ENCODE measurements around the gene EID3. TPM values are rescaled to one million over a fixed set of nuclear protein-coding genes. Genes with fewer than 3 reads are reported as not detected.
"Not testable (repeated sequence)": the region's sequence is repeated elsewhere in the genome, so short reads cannot be mapped to it uniquely, and the experiment has no call there.

Gene EID3
- total RNA-seq, 4 donors from 2014 or later: 6.2 to 24.9 (median 15.0) TPM

- H3K4me1 ChIP-seq: peaks cover 4 to 86% (median 16%) of the 10 kb centered on the region in 3 donors
- peaks cover 0 to 71% of the 10 kb centered on the region in 2 donors for H3K36me3 ChIP-seq
- no peak overlapping the region for H3K4me3 ChIP-seq
- H3K9me3 ChIP-seq: no peaks in the 10 kb centered on the region
- ATAC-seq: no peak
- TF ChIP-seq CTCF (IDR thresholded peaks at IDR 0.05): no peak
- TF ChIP-seq EP300 (IDR thresholded peaks at IDR 0.05): no peak
- H3K27ac ChIP-seq: peak overlapping the region in 2 of 4 donors; percentile 30 to 35
- 73 to 91% methylated on average over 2 to 7 of the region's 12 CpGs for WGBS, 2 donors (ENCODE audit: low coverage in 1 of 2)
- H3K27me3 ChIP-seq: no peaks in the 10 kb centered on the region
Observed at GRCh38 chr12:104292872-104293794, 10.4 kb upstream of the EID3 start.

GRCh38 chr12:104294158-104294859 lies 9.2 kb upstream of the EID3 start:
- Histone ChIP-seq H3K27ac (peak overlapping the region in 3 of 4 donors; percentile 4 to 53 (median 8)), H3K36me3 (peaks cover 0 to 81% of the 10 kb centered on the region in 2 donors), H3K4me1 (peaks cover 4 to 96% (median 17%) of the 10 kb centered on the region in 3 donors)
- 53 to 75% methylated on average over 3 to 10 of the region's 17 CpGs for WGBS, 2 donors (ENCODE audit: low coverage in 1 of 2)
- peak in 1 of 4 experiments; percentile 27 for TF ChIP-seq CTCF (IDR thresholded peaks at IDR 0.05)
- H3K9me3 ChIP-seq, ATAC-seq, H3K4me3 ChIP-seq, H3K27me3 ChIP-seq: not testable (repeated sequence)

GRCh38 chr12:104294927-104295668 lies 8.4 kb upstream of the EID3 start:
- 66 to 67% methylated on average over 6 to 9 of the region's 9 CpGs for WGBS, 2 donors (ENCODE audit: low coverage in 1 of 2)
- Histone ChIP-seq H3K27ac (peak overlapping the region in 3 of 4 donors; percentile 4 to 53 (median 8)), H3K9me3 (no peaks in the 10 kb centered on the region), H3K4me3 (no peak overlapping the region), H3K27me3 (no peaks in the 10 kb centered on the region), H3K36me3 (peaks cover 0 to 81% of the 10 kb centered on the region in 2 donors), H3K4me1 (peaks cover 0 to 96% (median 19%) of the 10 kb centered on the region in 3 donors)
- no peak for TF ChIP-seq EP300 (IDR thresholded peaks at IDR 0.05)
- TF ChIP-seq POLR2A (IDR thresholded peaks at IDR 0.05): no peak
- TF ChIP-seq CTCF (IDR thresholded peaks at IDR 0.05): no peak
- no peak for TF ChIP-seq POLR2AphosphoS5 (IDR thresholded peaks at IDR 0.05)
- no peak for ATAC-seq

GRCh38 chr12:104295954-104296353 lies 7.6 kb upstream of the EID3 start:
- Histone ChIP-seq H3K27me3 (no peaks in the 10 kb centered on the region), H3K4me3 (no peak overlapping the region), H3K9me3 (no peaks in the 10 kb centered on the region), H3K36me3 (peaks cover 0 to 81% of the 10 kb centered on the region in 2 donors), H3K27ac (peak overlapping the region in 1 of 4 donors; percentile 57), H3K4me1 (peaks cover 0 to 97% (median 19%) of the 10 kb centered on the region in 3 donors)
- 88% methylated on average over 1 of the region's 1 CpG for WGBS, 2 donors (ENCODE audit: low coverage in 1 of 2)
- TF ChIP-seq EP300 (IDR thresholded peaks at IDR 0.05): no peak
- TF ChIP-seq CTCF (IDR thresholded peaks at IDR 0.05): no peak
- no peak for TF ChIP-seq POLR2A (IDR thresholded peaks at IDR 0.05)
- TF ChIP-seq POLR2AphosphoS5 (IDR thresholded peaks at IDR 0.05): no peak
- ATAC-seq: no peak
